Activated CD4-positive, alpha-beta T cell treated with anti-CD3 and anti-CD28 coated beads, Interleukin-2, amount 10 ng/mL, durations not matched to agents 24 days and 14 days (primary cell): ENCODE measurements around the gene DGKG. TPM values are rescaled to one million over a fixed set of nuclear protein-coding genes. Genes with fewer than 3 reads are reported as not detected.

Experiments
- DNase-seq: peaks from one replicate; pipeline ENCODE4 v3.0.0; 2022
- H3K27ac Mint-ChIP-seq: one replicate; pipeline ENCODE4 v1.8.0; 2022; ENCODE audit warnings: mild to moderate bottlenecking, mixed read lengths
- H3K27me3 Mint-ChIP-seq: one replicate; pipeline ENCODE4 v1.8.0; 2022; ENCODE audit warnings: mixed read lengths
- H3K36me3 Mint-ChIP-seq: one replicate; pipeline ENCODE4 v1.8.0; 2022; ENCODE audit warnings: low read depth, mild to moderate bottlenecking, mixed read lengths
- H3K4me1 Mint-ChIP-seq: one replicate; pipeline ENCODE4 v1.8.0; 2021; ENCODE audit warnings: mixed read lengths
- H3K4me3 Mint-ChIP-seq: one replicate; pipeline ENCODE4 v1.8.0; 2022; ENCODE audit warnings: mild to moderate bottlenecking, moderate library complexity, mixed read lengths
- H3K9me3 Mint-ChIP-seq: one replicate; pipeline ENCODE4 v1.8.0; 2021; ENCODE audit warnings: mixed read lengths
- intact Hi-C: fragments of 100-400 bp; cut with micrococcal nuclease; formaldehyde crosslinking; loops from one replicate; pipeline ENCODE4 v1.15.1; 2023
- total RNA-seq: library from RNA; stranded (reverse); gene quantifications from 2 replicates; pipeline ENCODE4 v1.2.3, GENCODE V29; 2022

Gene DGKG
- total RNA-seq, 1 donor from 2014 or later = 0.28 TPM

GRCh38 chr3:186137051-186137685, 224.9 kb downstream of the DGKG start:
- intact Hi-C loops = no loop called here
- no peaks in the 10 kb centered on the region for H3K4me1 Mint-ChIP-seq
- no peak overlapping the region for H3K27ac Mint-ChIP-seq
- DNase-seq = no peak
- peaks cover 35% of the 10 kb centered on the region for H3K27me3 Mint-ChIP-seq
- no peaks in the 10 kb centered on the region for H3K36me3 Mint-ChIP-seq
- no peak overlapping the region for H3K4me3 Mint-ChIP-seq
- no peaks in the 10 kb centered on the region for H3K9me3 Mint-ChIP-seq

DNA sequence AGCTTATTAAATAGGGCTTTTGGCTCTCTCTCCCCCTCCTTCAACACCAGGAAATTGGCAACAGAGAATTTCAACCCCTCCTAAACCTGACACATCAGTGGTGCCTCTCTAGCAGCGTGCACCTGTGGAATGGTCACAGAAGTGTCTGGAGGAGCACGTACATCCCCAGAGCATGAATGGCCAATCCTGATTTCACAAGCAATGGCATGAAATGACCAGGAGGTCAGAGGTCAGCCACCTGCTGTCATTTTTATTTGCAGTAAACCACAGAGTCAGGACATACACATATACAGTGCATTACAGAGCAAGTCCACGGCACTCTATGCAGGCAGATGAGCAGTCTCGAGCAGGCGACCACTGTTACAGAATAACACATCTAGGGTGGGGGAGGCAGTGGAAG, 228.1 kb downstream of the DGKG start:
- peaks cover 44% of the 10 kb centered on the region for H3K27me3 Mint-ChIP-seq
- intact Hi-C loops = no loop called here

DNA sequence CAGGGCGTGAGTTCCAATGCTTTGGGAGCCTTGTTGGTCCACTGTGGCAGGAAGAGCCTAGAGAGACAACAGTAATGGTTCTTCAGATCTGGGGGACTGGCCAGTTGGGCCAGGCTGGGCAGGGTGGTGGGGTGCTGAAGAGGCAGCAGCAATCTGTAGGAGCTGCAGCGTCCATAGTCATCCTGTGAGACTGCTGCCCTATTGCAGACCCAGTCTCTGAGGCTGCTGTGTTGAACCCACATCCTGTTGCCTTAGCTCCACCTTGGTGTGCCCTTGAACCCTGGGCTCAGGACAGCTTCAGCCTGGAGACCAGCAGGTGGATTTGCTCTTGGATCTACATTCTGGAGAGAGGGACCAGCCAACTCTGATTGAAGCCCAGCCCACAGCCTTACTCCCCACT, 229.5 kb downstream of the DGKG start:
- Mint-ChIP-seq H3K4me3 (no peak overlapping the region), H3K27ac (no peak overlapping the region), H3K4me1 (no peaks in the 10 kb centered on the region), H3K9me3 (no peaks in the 10 kb centered on the region), H3K27me3 (peaks cover 45% of the 10 kb centered on the region), H3K36me3 (no peaks in the 10 kb centered on the region)
- DNase-seq = no peak
- intact Hi-C loops = no loop called here

More for the DNA sequence above, 228.1 kb downstream of the DGKG start:
- Mint-ChIP-seq H3K36me3 (no peaks in the 10 kb centered on the region), H3K27ac (no peak overlapping the region), H3K4me1 (no peaks in the 10 kb centered on the region), H3K9me3 (no peaks in the 10 kb centered on the region), H3K4me3 (no peak overlapping the region)
- DNase-seq = no peak

- intact Hi-C loops = no loop called here
These were observed 232.8 kb downstream of the DGKG start for GRCh38 chr3:186129206-186129605.

GRCh38 chr3:186128158-186128557, 233.9 kb downstream of the DGKG start:
- no peaks in the 10 kb centered on the region for H3K36me3 Mint-ChIP-seq
- intact Hi-C loops = no loop called here

More at GRCh38 chr3:186129206-186129605, 232.8 kb downstream of the DGKG start:
- no peak overlapping the region for H3K4me3 Mint-ChIP-seq
- H3K9me3 Mint-ChIP-seq = peaks cover 3% of the 10 kb centered on the region
- H3K27ac Mint-ChIP-seq = no peak overlapping the region
- peaks cover 35% of the 10 kb centered on the region for H3K27me3 Mint-ChIP-seq
- no peak for DNase-seq
- no peaks in the 10 kb centered on the region for H3K36me3 Mint-ChIP-seq
- H3K4me1 Mint-ChIP-seq = no peaks in the 10 kb centered on the region

DNA sequence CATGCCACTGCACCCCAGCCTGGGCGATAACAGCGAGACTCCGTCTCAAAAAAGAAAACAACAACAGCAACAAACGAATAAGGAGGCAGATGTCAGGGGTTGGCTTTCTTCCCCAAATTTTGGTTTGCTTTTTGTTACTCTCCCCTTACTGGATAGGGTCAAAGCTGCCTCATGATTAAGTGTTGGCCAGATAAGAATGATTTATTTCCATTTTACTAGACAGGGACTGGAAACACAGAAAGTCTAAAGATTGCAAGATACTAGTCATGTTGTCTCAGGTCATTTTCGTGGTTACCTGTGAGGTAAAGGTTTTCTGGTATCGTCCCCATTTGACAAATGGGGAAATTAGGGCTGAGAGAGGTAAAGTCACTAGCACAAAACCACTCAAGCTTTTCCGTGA, 234.6 kb downstream of the DGKG start:
- Mint-ChIP-seq H3K9me3 (peaks cover 3% of the 10 kb centered on the region), H3K27ac (no peak overlapping the region), H3K36me3 (no peaks in the 10 kb centered on the region), H3K4me1 (no peaks in the 10 kb centered on the region), H3K4me3 (no peak overlapping the region), H3K27me3 (peaks cover 36% of the 10 kb centered on the region)
- intact Hi-C loops = no loop called here
- DNase-seq = no peak

More at GRCh38 chr3:186128158-186128557, 233.9 kb downstream of the DGKG start:
- Mint-ChIP-seq H3K4me3 (no peak overlapping the region), H3K27me3 (peaks cover 34% of the 10 kb centered on the region), H3K9me3 (peaks cover 3% of the 10 kb centered on the region), H3K27ac (no peak overlapping the region), H3K4me1 (no peaks in the 10 kb centered on the region)
- DNase-seq = no peak

GRCh38 chr3:186125118-186125517, 236.9 kb downstream of the DGKG start:
- Mint-ChIP-seq H3K4me3 (no peak overlapping the region), H3K27me3 (peaks cover 30% of the 10 kb centered on the region), H3K4me1 (no peaks in the 10 kb centered on the region), H3K27ac (no peak overlapping the region), H3K36me3 (no peaks in the 10 kb centered on the region), H3K9me3 (peaks cover 3% of the 10 kb centered on the region)
- intact Hi-C loops = no loop called here
- DNase-seq = no peak

DNA sequence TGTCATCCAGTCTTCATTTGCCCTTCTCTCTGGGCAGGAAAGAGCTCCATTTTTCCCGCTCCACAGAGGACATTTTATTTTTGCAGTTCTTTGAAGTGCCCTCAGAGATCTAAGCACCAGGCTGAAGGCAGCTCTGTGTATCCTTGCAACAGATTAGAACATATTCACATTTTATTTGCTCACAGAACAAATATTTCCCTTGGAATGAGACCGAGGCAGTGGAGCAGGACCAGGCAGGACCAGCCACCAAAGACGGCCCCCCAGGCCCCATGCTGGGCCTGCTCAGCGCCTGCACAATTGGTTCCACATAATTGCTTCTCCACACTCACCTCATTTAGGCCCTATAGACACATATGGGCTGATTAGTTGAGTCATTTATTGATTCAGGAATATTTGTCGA, 237.4 kb downstream of the DGKG start:
- H3K4me1 Mint-ChIP-seq = no peaks in the 10 kb centered on the region
- H3K9me3 Mint-ChIP-seq = peaks cover 3% of the 10 kb centered on the region
- H3K27me3 Mint-ChIP-seq = peaks cover 33% of the 10 kb centered on the region
- no peak overlapping the region for H3K4me3 Mint-ChIP-seq
- H3K36me3 Mint-ChIP-seq = no peaks in the 10 kb centered on the region
- intact Hi-C loops = no loop called here
- no peak overlapping the region for H3K27ac Mint-ChIP-seq
- DNase-seq = no peak

- H3K4me1 Mint-ChIP-seq = no peaks in the 10 kb centered on the region
- no peak for DNase-seq
- H3K27me3 Mint-ChIP-seq = peaks cover 38% of the 10 kb centered on the region
- no peak overlapping the region for H3K27ac Mint-ChIP-seq
- intact Hi-C loops = no loop called here
- peaks cover 3% of the 10 kb centered on the region for H3K9me3 Mint-ChIP-seq
- no peak overlapping the region for H3K4me3 Mint-ChIP-seq
- H3K36me3 Mint-ChIP-seq = no peaks in the 10 kb centered on the region
These were observed 239.0 kb downstream of the DGKG start for GRCh38 chr3:186123012-186123411.

DNA sequence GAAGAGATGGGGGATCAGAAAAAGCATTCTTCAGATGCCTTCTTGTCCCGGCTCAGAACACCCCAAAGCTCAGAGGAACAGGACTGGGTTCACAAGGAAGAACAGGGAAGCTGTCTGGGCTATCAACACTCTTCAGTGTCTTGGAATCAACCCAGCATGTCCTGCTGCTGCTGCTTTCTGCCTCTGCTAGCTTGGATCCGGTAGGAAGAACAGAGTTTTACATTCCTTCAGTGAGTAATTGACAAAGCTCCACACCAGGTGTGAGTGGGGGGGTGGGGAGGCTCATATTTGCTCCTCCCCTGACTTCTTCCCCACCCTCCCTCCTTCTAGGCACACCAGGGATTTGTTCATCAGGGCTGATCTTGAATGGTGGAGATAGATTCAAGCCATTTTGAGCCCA, 240.1 kb downstream of the DGKG start:
- no peak for DNase-seq
- Mint-ChIP-seq H3K36me3 (no peaks in the 10 kb centered on the region), H3K27ac (no peak overlapping the region), H3K4me3 (no peak overlapping the region), H3K27me3 (peaks cover 45% of the 10 kb centered on the region), H3K4me1 (no peaks in the 10 kb centered on the region), H3K9me3 (peaks cover 3% of the 10 kb centered on the region)
- intact Hi-C loops = no loop called here

DNA sequence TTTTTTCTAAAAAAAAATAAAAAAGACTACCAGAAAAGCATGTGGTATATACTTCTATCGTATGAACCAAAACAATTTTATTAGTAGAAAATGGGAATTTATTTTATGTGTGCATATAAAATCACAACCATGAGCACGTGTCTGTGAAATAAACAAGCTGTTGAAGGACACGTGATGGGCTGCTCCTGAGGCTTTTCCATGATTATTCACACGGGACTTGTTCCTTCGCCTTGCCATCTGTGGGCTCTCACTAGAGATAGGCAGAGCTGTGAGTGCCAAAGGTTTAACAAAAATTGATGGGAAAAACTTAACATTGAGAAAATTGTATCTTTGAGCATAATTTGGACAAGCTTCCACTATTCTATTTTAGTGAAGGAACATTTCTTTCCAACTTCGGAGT, 240.8 kb downstream of the DGKG start:
- no peak overlapping the region for H3K4me3 Mint-ChIP-seq
- no peak overlapping the region for H3K27ac Mint-ChIP-seq
- DNase-seq = no peak
- H3K36me3 Mint-ChIP-seq = no peaks in the 10 kb centered on the region
- peaks cover 3% of the 10 kb centered on the region for H3K9me3 Mint-ChIP-seq
- peaks cover 51% of the 10 kb centered on the region for H3K27me3 Mint-ChIP-seq
- intact Hi-C loops = no loop called here
- H3K4me1 Mint-ChIP-seq = no peaks in the 10 kb centered on the region

GRCh38 chr3:186119499-186119898, 242.5 kb downstream of the DGKG start:
- no peak overlapping the region for H3K4me3 Mint-ChIP-seq

DNA sequence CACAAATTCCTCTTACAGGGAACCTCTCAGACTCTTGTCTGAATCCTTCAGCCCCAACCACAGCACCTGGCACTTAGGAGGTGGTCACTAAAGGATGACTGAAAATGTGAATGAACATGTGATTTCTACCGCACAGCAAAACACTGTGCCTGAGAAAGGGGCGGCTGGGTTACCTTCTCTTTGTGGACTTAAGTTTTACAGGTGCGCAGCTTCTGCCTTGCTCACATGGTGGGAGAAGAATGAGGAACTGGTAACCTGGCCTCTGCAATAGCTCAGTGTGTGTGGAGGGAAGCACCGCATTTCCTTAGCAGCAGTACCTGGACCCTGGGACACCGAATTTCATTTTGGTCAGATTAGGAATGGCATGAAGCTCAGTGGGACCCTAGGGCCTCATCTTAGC, 243.3 kb downstream of the DGKG start:
- no peaks in the 10 kb centered on the region for H3K9me3 Mint-ChIP-seq
- DNase-seq = no peak
- H3K36me3 Mint-ChIP-seq = no peaks in the 10 kb centered on the region
- H3K4me3 Mint-ChIP-seq = no peak overlapping the region
- no peak overlapping the region for H3K27ac Mint-ChIP-seq
- H3K4me1 Mint-ChIP-seq = no peaks in the 10 kb centered on the region
- intact Hi-C loops = no loop called here
- H3K27me3 Mint-ChIP-seq = peaks cover 70% of the 10 kb centered on the region

More at GRCh38 chr3:186119499-186119898, 242.5 kb downstream of the DGKG start:
- intact Hi-C loops = no loop called here
- no peaks in the 10 kb centered on the region for H3K36me3 Mint-ChIP-seq
- no peak for DNase-seq
- H3K27me3 Mint-ChIP-seq = peaks cover 66% of the 10 kb centered on the region
- H3K27ac Mint-ChIP-seq = no peak overlapping the region
- no peaks in the 10 kb centered on the region for H3K4me1 Mint-ChIP-seq
- H3K9me3 Mint-ChIP-seq = no peaks in the 10 kb centered on the region

GRCh38 chr3:186117521-186118134, 244.4 kb downstream of the DGKG start:
- Mint-ChIP-seq H3K4me1 (no peaks in the 10 kb centered on the region), H3K27me3 (peaks cover 69% of the 10 kb centered on the region), H3K4me3 (no peak overlapping the region), H3K27ac (no peak overlapping the region), H3K36me3 (no peaks in the 10 kb centered on the region), H3K9me3 (no peaks in the 10 kb centered on the region)
- no peak for DNase-seq
- intact Hi-C loops = no loop called here
